Measurements from ENCODE around the gene MBL2. TPM values are rescaled to one million over a fixed set of nuclear protein-coding genes. Genes with fewer than 3 reads are reported as not detected.

MBL2 gene
- total RNA-seq, 6 experiments from 2014 or later = 56.4 to 173 (median 94.1) TPM

- 93% methylated on average over 2 of the region's 5 CpGs for WGBS (ENCODE audit: insufficient coverage, low coverage, low lambda C conversion rate, missing lambda C conversion rate)
- Histone ChIP-seq H3K9me3 (no peaks in the 10 kb centered on the region), H3K36me3 (no peaks in the 10 kb centered on the region), H3K4me1 (peaks cover 0 to 54% (median 12%) of the 10 kb centered on the region in 4 donors), H3K4me3 (no peak overlapping the region), H3K27me3 (peaks cover 0 to 3% of the 10 kb centered on the region in 2 donors), H3K27ac (peak overlapping the region in 1 of 3 donors; percentile 5)
- TF ChIP-seq POLR2A (IDR thresholded peaks at IDR 0.05) (no peak), CTCF (IDR thresholded peaks at IDR 0.05) (no peak)
- DNase-seq (no peak), ATAC-seq (no peak)
- intact Hi-C loops (cut with DNase I) = no loop called here
Observed at GRCh38 chr10:52762088-52762487, 10.5 kb downstream of the MBL2 start.

GRCh38 chr10:52759154-52759553 is 13.4 kb downstream of the MBL2 start:
- Histone ChIP-seq H3K36me3 (no peaks in the 10 kb centered on the region), H3K27me3 (no peaks in the 10 kb centered on the region), H3K4me1 (peaks cover 0 to 47% (median 9%) of the 10 kb centered on the region in 4 donors), H3K9me3 (no peaks in the 10 kb centered on the region), H3K4me3 (no peak overlapping the region), H3K27ac (peak overlapping the region in 1 of 3 donors; percentile 78)
- TF ChIP-seq POLR2A (IDR thresholded peaks at IDR 0.05) = no peak
- no peak for TF ChIP-seq CTCF (IDR thresholded peaks at IDR 0.05)
- ATAC-seq = peak; percentile 54 to 74 (median 60)
- intact Hi-C loops (cut with DNase I) = no loop called here
- peak in 1 of 3 donors; percentile 32 for DNase-seq
- 18% methylated on average over 3 of the region's 3 CpGs for WGBS (ENCODE audit: insufficient coverage, low coverage, low lambda C conversion rate, missing lambda C conversion rate)

GRCh38 chr10:52758406-52758805 is 14.2 kb downstream of the MBL2 start:
- intact Hi-C loops (cut with DNase I) = no loop called here
- Histone ChIP-seq H3K4me3 (no peak overlapping the region), H3K4me1 (peaks cover 0 to 41% (median 9%) of the 10 kb centered on the region in 4 donors), H3K27ac (peak overlapping the region; percentile 48 to 78 (median 52)), H3K9me3 (no peaks in the 10 kb centered on the region), H3K36me3 (no peaks in the 10 kb centered on the region), H3K27me3 (no peaks in the 10 kb centered on the region)
- 55% methylated on average over 2 of the region's 2 CpGs for WGBS (ENCODE audit: insufficient coverage, low coverage, low lambda C conversion rate, missing lambda C conversion rate)
- ATAC-seq (peak in 1 of 4 donors; percentile 8), DNase-seq (no peak)
- no peak for TF ChIP-seq POLR2A (IDR thresholded peaks at IDR 0.05)
- no peak for TF ChIP-seq CTCF (IDR thresholded peaks at IDR 0.05)

GRCh38 chr10:52757773-52758172 is 14.8 kb downstream of the MBL2 start:
- intact Hi-C loops (cut with DNase I) = no loop called here
- 26% methylated on average over 6 of the region's 6 CpGs for WGBS (ENCODE audit: insufficient coverage, low coverage, low lambda C conversion rate, missing lambda C conversion rate)

More at GRCh38 chr10:52757773-52758172, 14.8 kb downstream of the MBL2 start:
- Histone ChIP-seq H3K4me3 (no peak overlapping the region), H3K4me1 (peaks cover 0 to 35% (median 6%) of the 10 kb centered on the region in 4 donors), H3K36me3 (no peaks in the 10 kb centered on the region), H3K27me3 (no peaks in the 10 kb centered on the region), H3K9me3 (no peaks in the 10 kb centered on the region), H3K27ac (peak overlapping the region; percentile 48 to 78 (median 52))
- TF ChIP-seq CTCF (IDR thresholded peaks at IDR 0.05) (no peak), POLR2A (IDR thresholded peaks at IDR 0.05) (no peak)
- peak; percentile 56 to 78 (median 72) for ATAC-seq
- DNase-seq = no peak
